ENCODE data around the gene SYT6.
"Not testable (repeated sequence)": the region's sequence is repeated elsewhere in the genome, so short reads cannot be mapped to it uniquely, and the experiment has no call there.

The SYT6 gene

GRCh38 chr1:114081437-114082303, 72.0 kb downstream of the SYT6 start:
- DNase-seq: no peak
- in situ Hi-C loops (cut with MboI; ENCODE audit: low pct_unique_long_range_greater_than_20kb, low sequenced_read_pairs): no loop called here

GRCh38 chr1:114080511-114081436, 72.9 kb downstream of the SYT6 start:
- in situ Hi-C loops (cut with MboI; ENCODE audit: low pct_unique_long_range_greater_than_20kb, low sequenced_read_pairs): no loop called here
- DNase-seq: no peak

- no peak for DNase-seq
- in situ Hi-C loops (cut with MboI; ENCODE audit: low pct_unique_long_range_greater_than_20kb, low sequenced_read_pairs): no loop called here
Measured at GRCh38 chr1:114079596-114080190, 74.0 kb downstream of the SYT6 start.

DNA sequence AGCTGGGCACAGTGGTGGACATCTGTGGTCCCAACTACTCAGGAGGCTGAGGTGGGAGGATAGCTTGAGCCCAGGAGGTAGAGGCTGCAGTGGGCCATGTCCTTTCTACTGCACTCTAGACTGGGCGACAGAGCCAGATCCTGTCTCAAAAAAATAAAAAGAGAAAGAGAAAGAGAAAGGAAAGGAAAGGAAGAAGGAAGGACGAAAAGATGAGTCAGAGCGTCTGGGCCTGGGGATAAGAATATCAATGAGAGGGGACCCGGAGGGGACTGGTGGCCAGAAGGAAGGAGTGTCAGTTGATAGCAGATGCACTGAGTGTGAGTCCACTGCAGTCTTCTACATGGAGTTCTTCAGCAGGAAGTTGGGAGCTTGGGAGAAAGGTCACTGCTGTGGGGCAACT, 75.6 kb downstream of the SYT6 start:
- DNase-seq: no peak
- in situ Hi-C loops (cut with MboI; ENCODE audit: low pct_unique_long_range_greater_than_20kb, low sequenced_read_pairs): no loop called here

GRCh38 chr1:114077188-114077587, 76.5 kb downstream of the SYT6 start:
- no peak for DNase-seq
- in situ Hi-C loops (cut with MboI; ENCODE audit: low pct_unique_long_range_greater_than_20kb, low sequenced_read_pairs): no loop called here

- no peak for DNase-seq
- in situ Hi-C loops (cut with MboI; ENCODE audit: low pct_unique_long_range_greater_than_20kb, low sequenced_read_pairs): no loop called here
Measured at GRCh38 chr1:114076308-114076707, 77.4 kb downstream of the SYT6 start.

DNA sequence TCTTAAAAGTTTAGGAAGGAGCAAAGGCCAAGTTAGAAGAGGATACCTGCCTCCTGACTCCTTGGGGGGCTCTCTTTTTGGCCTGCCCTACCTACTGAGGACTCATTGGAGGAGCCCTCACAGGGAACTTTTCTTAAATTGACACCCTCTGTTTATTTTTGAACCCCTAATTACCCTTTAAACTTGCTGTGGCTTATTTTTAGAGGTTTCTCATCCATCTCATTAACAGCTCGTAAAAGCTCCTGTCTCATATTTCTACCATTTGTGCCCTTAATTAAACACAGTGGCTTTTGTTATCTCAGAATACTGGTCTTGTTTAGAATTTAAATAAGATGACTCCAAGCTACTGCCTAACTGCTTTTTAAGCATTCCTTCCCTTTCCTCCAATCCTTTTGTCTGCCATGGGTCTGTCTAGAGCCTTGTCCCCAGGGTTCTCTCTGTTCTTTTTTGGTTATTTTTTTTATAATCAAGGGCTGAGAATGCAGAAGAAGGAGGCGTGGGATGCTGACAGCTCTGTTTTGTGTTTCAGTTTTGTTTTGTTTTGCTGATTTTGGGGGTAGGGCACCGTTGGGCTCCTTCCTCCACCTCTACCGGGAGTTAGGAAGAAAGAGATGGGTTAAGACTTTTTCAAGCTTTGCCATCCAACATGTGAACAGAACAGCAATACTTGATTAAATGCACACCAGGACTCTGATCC, 78.0 kb downstream of the SYT6 start:
- in situ Hi-C loops (cut with MboI; ENCODE audit: low pct_unique_long_range_greater_than_20kb, low sequenced_read_pairs): no loop called here
- DNase-seq: no peak

DNA sequence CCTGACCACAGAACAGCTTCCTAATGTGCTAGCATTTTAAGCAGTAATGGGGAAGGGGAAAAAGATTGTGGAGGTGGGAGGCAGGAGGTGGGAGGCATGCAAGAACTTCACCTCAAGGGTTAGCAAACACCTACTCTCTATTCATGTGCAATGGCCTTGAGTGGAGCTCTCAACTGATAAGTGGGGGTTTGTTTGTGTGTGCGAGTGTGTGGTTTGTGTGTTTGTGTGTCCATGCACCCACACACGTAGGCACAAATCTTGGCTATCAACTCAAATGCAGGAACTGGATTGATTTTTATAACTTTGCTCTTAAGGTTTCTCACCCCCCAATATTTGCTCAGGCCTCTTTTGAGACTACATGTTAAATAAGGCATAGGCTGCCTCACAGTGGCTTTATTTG, 78.6 kb downstream of the SYT6 start:
- DNase-seq: no peak
- in situ Hi-C loops (cut with MboI; ENCODE audit: low pct_unique_long_range_greater_than_20kb, low sequenced_read_pairs): no loop called here

- in situ Hi-C loops (cut with MboI; ENCODE audit: low pct_unique_long_range_greater_than_20kb, low sequenced_read_pairs): no loop called here
- DNase-seq: no peak
Measured at GRCh38 chr1:114072246-114072645, 81.4 kb downstream of the SYT6 start.

- in situ Hi-C loops (cut with MboI; ENCODE audit: low pct_unique_long_range_greater_than_20kb, low sequenced_read_pairs): not testable (repeated sequence)
Measured at GRCh38 chr1:114069762-114070161, 83.9 kb downstream of the SYT6 start.

GRCh38 chr1:114068684-114069083, 85.0 kb downstream of the SYT6 start:
- in situ Hi-C loops (cut with MboI; ENCODE audit: low pct_unique_long_range_greater_than_20kb, low sequenced_read_pairs); DNase-seq: not testable (repeated sequence)

More at GRCh38 chr1:114069762-114070161, 83.9 kb downstream of the SYT6 start:
- DNase-seq: not testable (repeated sequence)

GRCh38 chr1:114065671-114066070, 88.0 kb downstream of the SYT6 start:
- in situ Hi-C loops (cut with MboI; ENCODE audit: low pct_unique_long_range_greater_than_20kb, low sequenced_read_pairs); DNase-seq: not testable (repeated sequence)

DNA sequence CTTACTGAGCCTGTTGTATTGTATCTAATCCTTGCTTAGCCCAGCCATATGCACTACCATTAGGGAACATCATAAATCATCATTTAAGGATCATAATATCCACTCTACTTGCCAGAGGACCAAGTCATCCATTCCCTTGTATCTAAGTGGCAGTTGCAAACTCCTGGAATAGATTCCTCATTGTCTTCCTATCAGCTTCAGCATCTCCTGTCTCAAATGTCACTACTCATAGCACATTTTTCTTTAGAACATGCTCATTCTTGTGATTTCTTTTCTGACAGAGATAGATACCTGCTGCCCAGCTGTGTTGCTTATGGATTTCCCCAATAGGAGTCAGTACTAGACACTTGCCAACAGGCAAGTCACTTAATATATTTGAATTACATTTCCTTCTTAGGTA, 90.1 kb downstream of the SYT6 start:
- in situ Hi-C loops (cut with MboI; ENCODE audit: low pct_unique_long_range_greater_than_20kb, low sequenced_read_pairs): no loop called here
- no peak for DNase-seq

GRCh38 chr1:114062477-114063099, 91.1 kb downstream of the SYT6 start:
- no peak for DNase-seq
- in situ Hi-C loops (cut with MboI; ENCODE audit: low pct_unique_long_range_greater_than_20kb, low sequenced_read_pairs): no loop called here

- in situ Hi-C loops (cut with MboI; ENCODE audit: low pct_unique_long_range_greater_than_20kb, low sequenced_read_pairs): no loop called here
- DNase-seq: no peak
Measured at GRCh38 chr1:114061121-114061830, 92.4 kb downstream of the SYT6 start.

GRCh38 chr1:114058236-114058635, 95.4 kb downstream of the SYT6 start:
- in situ Hi-C loops (cut with MboI; ENCODE audit: low pct_unique_long_range_greater_than_20kb, low sequenced_read_pairs); DNase-seq: not testable (repeated sequence)

GRCh38 chr1:114054148-114054547, 99.5 kb downstream of the SYT6 start:
- no peak for DNase-seq
- in situ Hi-C loops (cut with MboI; ENCODE audit: low pct_unique_long_range_greater_than_20kb, low sequenced_read_pairs): no loop called here

DNA sequence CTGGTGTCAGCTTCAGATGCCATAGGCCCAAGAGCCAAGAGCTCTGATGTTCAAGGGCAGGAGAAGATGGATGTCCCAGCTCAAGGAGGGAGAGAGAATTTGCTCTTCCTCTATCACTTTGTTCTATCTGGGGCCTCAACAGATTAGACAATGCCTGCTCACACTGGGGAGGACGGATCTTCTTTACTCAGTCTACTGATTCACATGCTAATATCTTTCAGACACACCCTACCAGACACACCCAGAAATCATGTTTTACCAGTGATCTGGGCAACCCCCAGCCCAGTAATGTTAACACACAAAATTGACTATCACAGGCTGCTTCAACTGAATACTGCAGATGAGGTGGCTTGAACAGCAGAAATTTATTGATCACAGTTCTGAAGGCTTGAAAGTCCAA, 105.4 kb downstream of the SYT6 start:
- in situ Hi-C loops (cut with MboI; ENCODE audit: low pct_unique_long_range_greater_than_20kb, low sequenced_read_pairs): no loop called here
- DNase-seq: no peak

Data from KBM-7 (cell line).